ENCODE measurements around the gene TENM4. TPM values are rescaled to one million over a fixed set of nuclear protein-coding genes. Genes with fewer than 3 reads are reported as not detected.

TENM4 gene
- total RNA-seq, 1 experiment from 2014 or later = 25.0 TPM

DNA sequence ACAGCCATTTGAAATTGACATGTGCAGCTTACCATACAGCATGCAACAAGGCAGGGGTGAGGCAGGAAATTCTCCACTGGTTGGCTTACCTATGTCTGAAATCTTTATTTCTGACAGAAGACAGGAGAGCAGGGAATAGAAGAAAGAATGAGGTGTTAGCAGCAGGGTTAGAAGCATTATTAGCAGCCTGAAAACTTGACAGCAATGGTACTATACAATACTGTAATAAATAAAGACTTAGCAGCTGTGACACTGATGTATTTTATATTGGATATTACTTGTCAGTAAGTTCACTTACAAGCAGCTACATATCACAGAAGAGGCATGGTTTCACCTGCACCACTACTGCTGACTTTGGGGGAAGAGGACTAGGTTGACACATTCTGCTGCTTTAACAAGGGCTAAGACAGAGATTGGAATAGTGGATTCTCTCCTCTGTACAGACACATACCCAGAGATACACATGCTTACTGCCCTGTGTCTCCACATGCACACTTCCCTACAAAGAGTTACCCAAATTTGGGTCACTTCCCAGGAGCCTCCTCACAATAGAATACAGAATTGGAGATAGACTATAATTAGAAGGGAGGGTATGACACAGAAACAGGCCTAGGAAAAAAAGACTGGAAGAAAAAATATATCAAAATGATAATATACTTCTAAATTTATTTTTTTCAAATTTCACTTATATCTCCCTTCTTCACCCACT lies 720.4 kb downstream of the TENM4 start (continued):
- TF ChIP-seq, protein P1, sequence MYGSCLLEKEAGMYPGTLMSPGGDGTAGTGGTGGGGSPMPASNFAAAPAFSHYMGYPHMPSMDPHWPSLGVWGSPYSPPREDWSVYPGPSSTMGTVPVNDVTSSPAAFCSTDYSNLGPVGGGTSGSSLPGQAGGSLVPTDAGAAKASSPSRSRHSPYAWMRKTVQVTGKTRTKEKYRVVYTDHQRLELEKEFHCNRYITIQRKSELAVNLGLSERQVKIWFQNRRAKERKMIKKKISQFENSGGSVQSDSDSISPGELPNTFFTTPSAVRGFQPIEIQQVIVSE (CRISPR knock-in tag; IDR thresholded peaks at IDR 0.05; ENCODE audit: borderline replicate concordance) = no peak

DNA sequence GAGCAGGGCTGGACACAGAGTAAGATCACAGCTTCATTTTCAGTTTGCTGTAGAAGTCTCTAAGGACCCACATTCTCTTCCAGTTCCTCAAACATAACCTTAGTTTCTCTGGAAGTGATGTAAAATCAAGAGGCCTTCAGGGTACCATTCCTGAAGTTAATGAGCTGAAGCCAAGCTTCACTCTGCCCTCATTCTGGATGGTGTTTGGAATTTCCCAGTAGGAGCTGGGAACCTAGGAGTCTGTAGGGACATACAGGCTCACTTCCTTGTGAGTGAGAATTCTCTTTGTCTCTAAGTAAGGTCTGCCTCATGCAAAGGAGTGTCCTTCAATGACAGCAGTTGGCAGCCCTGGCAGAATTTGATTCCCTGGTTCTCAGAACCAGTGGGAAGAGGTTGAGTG lies 723.8 kb downstream of the TENM4 start:
- H3K36me3 Mint-ChIP-seq = no peaks in the 10 kb centered on the region
- POLR2A ChIA-PET = no interaction called here
- H3K9me3 Mint-ChIP-seq = no peaks in the 10 kb centered on the region
- CTCF ChIA-PET = interaction anchor here (0.9 to 8.8 kb wide), 6 partner anchors 11 to 383 kb away, joined by 3 to 396 read pairs (median 16); no protein-coding TSS in a partner anchor
- ATAC-seq (no peak), DNase-seq (ENCODE audit: low spot score) (no peak)
- no peaks in the 10 kb centered on the region for H3K27me3 Mint-ChIP-seq (ENCODE audit: low read depth)
- H3K4me1 Mint-ChIP-seq = peaks cover 7% of the 10 kb centered on the region
- H3K4me3 Mint-ChIP-seq = no peak overlapping the region
- no peak for TF ChIP-seq ESRRA (CRISPR knock-in tag; IDR thresholded peaks at IDR 0.05; ENCODE audit: borderline replicate concordance)
- no peak for TF ChIP-seq JAZF1 (CRISPR knock-in tag; IDR thresholded peaks at IDR 0.05)
- TF ChIP-seq ERG (CRISPR knock-in tag; IDR thresholded peaks at IDR 0.05) = no peak
- TF ChIP-seq MYBL2 (CRISPR knock-in tag; IDR thresholded peaks at IDR 0.05) = no peak
- no peak for TF ChIP-seq CBFB (CRISPR knock-in tag; IDR thresholded peaks at IDR 0.05; ENCODE audit: low read depth)
- TF ChIP-seq ZMAT4 (CRISPR knock-in tag; IDR thresholded peaks at IDR 0.05) = no peak
- no peak for TF ChIP-seq ZNF232 (CRISPR knock-in tag; IDR thresholded peaks at IDR 0.05)
- TF ChIP-seq OVOL2 (CRISPR knock-in tag; IDR thresholded peaks at IDR 0.05; ENCODE audit: borderline replicate concordance) = no peak
- TF ChIP-seq TCF7 (CRISPR knock-in tag; IDR thresholded peaks at IDR 0.05; ENCODE audit: low read depth) = no peak
- no peak for TF ChIP-seq ZNF396 (CRISPR knock-in tag; IDR thresholded peaks at IDR 0.05; ENCODE audit: borderline replicate concordance)
- no peak for TF ChIP-seq ZNF423 (CRISPR knock-in tag; IDR thresholded peaks at IDR 0.05)
- TF ChIP-seq E2F1 (CRISPR knock-in tag; IDR thresholded peaks at IDR 0.05) = no peak
- no peak for TF ChIP-seq CREM (CRISPR knock-in tag; IDR thresholded peaks at IDR 0.05)
- TF ChIP-seq, protein P1 (CRISPR knock-in tag; IDR thresholded peaks at IDR 0.05; ENCODE audit: borderline replicate concordance) = no peak
- no peak for TF ChIP-seq RORB (CRISPR knock-in tag; IDR thresholded peaks at IDR 0.05)
- TF ChIP-seq ZNF512 (CRISPR knock-in tag; IDR thresholded peaks at IDR 0.05; ENCODE audit: borderline replicate concordance) = no peak
- no peak for TF ChIP-seq TP53 (CRISPR knock-in tag; IDR thresholded peaks at IDR 0.05)
- H3K27ac Mint-ChIP-seq = no peak overlapping the region

All from WTC11 (cell line).